ENCODE measurements around the gene PAM.

The PAM gene

GRCh38 chr5:102815540-102816332 lies 60.6 kb downstream of the PAM start:
- DNase-seq = no peak

GRCh38 chr5:102818345-102818744 lies 63.2 kb downstream of the PAM start:
- DNase-seq = no peak

GRCh38 chr5:102818934-102819333 lies 63.8 kb downstream of the PAM start:
- DNase-seq = no peak

- DNase-seq = no peak
Observed at GRCh38 chr5:102819634-102820033, 64.5 kb downstream of the PAM start.

GRCh38 chr5:102823441-102823874 lies 68.4 kb downstream of the PAM start:
- DNase-seq = no peak

- DNase-seq = no peak
Observed at GRCh38 chr5:102826629-102827028, 71.5 kb downstream of the PAM start.

- DNase-seq = no peak
Observed at GRCh38 chr5:102830241-102830640, 75.1 kb downstream of the PAM start.

- no peak for DNase-seq
Observed at GRCh38 chr5:102832445-102832844, 77.3 kb downstream of the PAM start.

- no peak for DNase-seq
Observed at GRCh38 chr5:102833146-102833545, 78.0 kb downstream of the PAM start.

- DNase-seq = no peak
Observed at GRCh38 chr5:102834438-102834964, 79.4 kb downstream of the PAM start.

- no peak for DNase-seq
Observed at GRCh38 chr5:102835717-102836116, 80.6 kb downstream of the PAM start.

GRCh38 chr5:102841021-102841420 lies 85.9 kb downstream of the PAM start:
- DNase-seq = no peak

- no peak for DNase-seq
Observed at GRCh38 chr5:102843997-102844396, 88.9 kb downstream of the PAM start.

GRCh38 chr5:102845041-102845440 lies 89.9 kb downstream of the PAM start:
- DNase-seq = no peak

- no peak for DNase-seq
Observed at GRCh38 chr5:102850503-102850902, 95.4 kb downstream of the PAM start.

- DNase-seq = peak; percentile 51
Observed at GRCh38 chr5:102853680-102854079, 98.6 kb downstream of the PAM start.

GRCh38 chr5:102855681-102856388 lies 100.7 kb downstream of the PAM start:
- peak; percentile 15 for DNase-seq

- no peak for DNase-seq
Observed at GRCh38 chr5:102856389-102856777, 101.3 kb downstream of the PAM start.

GRCh38 chr5:102857076-102857818 lies 102.1 kb downstream of the PAM start:
- DNase-seq = no peak

GRCh38 chr5:102858221-102858620 lies 103.1 kb downstream of the PAM start:
- DNase-seq = no peak

GRCh38 chr5:102858808-102859207 lies 103.7 kb downstream of the PAM start:
- DNase-seq = no peak

- no peak for DNase-seq
Observed at GRCh38 chr5:102860035-102860434, 104.9 kb downstream of the PAM start.

GRCh38 chr5:102863058-102863457 lies 108.0 kb downstream of the PAM start:
- DNase-seq = no peak
